GM23338 (cell line): Measurements from ENCODE around the gene DPF1. TPM values are rescaled to one million over a fixed set of nuclear protein-coding genes. Genes with fewer than 3 reads are reported as not detected.

Experiments
- ATAC-seq: fragments of 200-7000 bp; cut with Tn5 transposase; 3 replicates; pipeline ENCODE4 v1.9.1; 2020
- DNase-seq: peaks from one replicate; pipeline ENCODE4 v3.0.0-alpha.2; 2015; ENCODE audit warnings: low spot score
- H2AFZ ChIP-seq: fragments of 200-600 bp; sonication (generic); 2 replicates; pipeline ENCODE4 v1.8.0; 2016; ENCODE audit warnings: antibody characterized with exemption, mild to moderate bottlenecking, moderate library complexity
- H3F3A ChIP-seq: fragments of 200-600 bp; sonication (generic); replicated peaks from 2 replicates; pipeline ENCODE4 v1.8.0; 2017; ENCODE audit warnings: antibody characterized with exemption, mixed run types, low read depth
- H3K27ac ChIP-seq: fragments of 200-600 bp; sonication (generic); 2 replicates; pipeline ENCODE4 v1.6.1; 2016; ENCODE audit warnings: low read depth
- H3K27me3 ChIP-seq: fragments of 200-600 bp; sonication (generic); 2 replicates; pipeline ENCODE4 v1.8.0; 2016; ENCODE audit warnings: mild to moderate bottlenecking, mixed run types, moderate library complexity; ENCODE audit not compliant: insufficient read depth
- H3K36me3 ChIP-seq: fragments of 200-600 bp; sonication (generic); 2 replicates; pipeline ENCODE4 v1.8.0; 2016; ENCODE audit warnings: mild to moderate bottlenecking; ENCODE audit not compliant: insufficient read depth
- H3K4me1 ChIP-seq: fragments of 200-600 bp; sonication (generic); 2 replicates; pipeline ENCODE4 v1.8.0; 2016; ENCODE audit warnings: mild to moderate bottlenecking, moderate library complexity; ENCODE audit not compliant: insufficient read depth
- H3K4me2 ChIP-seq: fragments of 200-600 bp; sonication (generic); 2 replicates; pipeline ENCODE4 v1.7.1; 2017; ENCODE audit warnings: mixed run types
- H3K4me3 ChIP-seq: fragments of 200-600 bp; sonication (generic); 2 replicates; pipeline ENCODE4 v1.6.1; 2016; ENCODE audit warnings: mixed run types
- H3K79me2 ChIP-seq: fragments of 200-600 bp; sonication (generic); replicated peaks from 2 replicates; pipeline ENCODE4 v1.8.0; 2017; ENCODE audit warnings: mild to moderate bottlenecking; ENCODE audit not compliant: insufficient read depth
- H3K9me2 ChIP-seq: fragments of 200-600 bp; sonication (generic); 2 replicates; pipeline ENCODE4 v1.8.0; 2017; ENCODE audit not compliant: insufficient read depth
- H4K20me1 ChIP-seq: fragments of 200-600 bp; sonication (generic); replicated peaks from 2 replicates; pipeline ENCODE4 v1.8.0; 2017; ENCODE audit warnings: mild to moderate bottlenecking; ENCODE audit not compliant: insufficient read depth
- H3K27ac Mint-ChIP-seq: 2 replicates; pipeline ENCODE4 v1.8.0; 2020; ENCODE audit warnings: inconsistent platforms, mild to moderate bottlenecking, moderate library complexity, mixed read lengths
- H3K27me3 Mint-ChIP-seq: 3 replicates; pipeline ENCODE4 v1.8.0; 2022; ENCODE audit warnings: low read depth, mild to moderate bottlenecking, moderate library complexity, mixed read lengths, inconsistent platforms; ENCODE audit not compliant: insufficient read depth, poor library complexity
- H3K36me3 Mint-ChIP-seq: 3 replicates; pipeline ENCODE4 v1.8.0; 2021; ENCODE audit warnings: low read depth, mild to moderate bottlenecking, inconsistent platforms, moderate library complexity, mixed read lengths
- H3K4me1 Mint-ChIP-seq: 3 replicates; pipeline ENCODE4 v1.8.0; 2020; ENCODE audit warnings: mild to moderate bottlenecking, inconsistent platforms, mixed read lengths
- H3K4me3 Mint-ChIP-seq: 3 replicates; pipeline ENCODE4 v1.8.0; 2021; ENCODE audit warnings: moderate library complexity, mild to moderate bottlenecking, inconsistent platforms, mixed read lengths
- H3K9me3 Mint-ChIP-seq: 3 replicates; pipeline ENCODE4 v1.8.0; 2020; ENCODE audit warnings: moderate library complexity, mild to moderate bottlenecking, inconsistent platforms, mixed read lengths
- CTCF ChIP-seq, 2 experiments: fragments of 200-600 bp in 1 of 2; sonication (generic) in 1 of 2; conservative IDR thresholded peaks; 2 replicates each; pipeline versions ENCODE4 v1.5.1 to v1.6.1; 2016 to 2017; ENCODE audit warnings: antibody characterized with exemption in 2 of 2, low read depth in 2 of 2, mild to moderate bottlenecking in 2 of 2, moderate library complexity in 1 of 2
- NANOG ChIP-seq: IDR thresholded peaks from 2 replicates; pipeline ENCODE4 v1.6.1; 2016; ENCODE audit warnings: antibody characterized with exemption, borderline replicate concordance
- ZNF114 ChIP-seq: fragments of 250-450 bp; sonication (Bioruptor Pico); IDR thresholded peaks from 2 replicates; pipeline ENCODE4 v1.5.0; 2020; ENCODE audit warnings: mild to moderate bottlenecking, moderate library complexity
- ZNF462 ChIP-seq: fragments of 250-450 bp; sonication (Bioruptor Pico); IDR thresholded peaks from 2 replicates; pipeline ENCODE4 v1.5.0; 2020; ENCODE audit warnings: mild to moderate bottlenecking, moderate library complexity
- polyA plus RNA-seq: library from polyadenylated mRNA; unstranded; fragments of >200 nt; fragmentation: Nextera tagmentation; extraction: Ambion mirVana; gene quantifications from 2 replicates; pipeline ENCODE4 v1.2.1, GENCODE V29; 2016
- total RNA-seq: library from RNA; depleted of rRNA; stranded (reverse); fragments of >200 nt; shearing (Covaris generic); gene quantifications from 2 replicates; pipeline ENCODE4 v1.2.3, GENCODE V29; 2014

The DPF1 gene
- total and polyA plus RNA-seq, 2 experiments from 2014 or later, result 8.3 to 11.7 TPM

- TF ChIP-seq ZNF462 (CRISPR knock-in tag) (no peak), ZNF114 (CRISPR knock-in tag) (no peak), CTCF (conservative IDR thresholded peaks at IDR 0.05; ENCODE audit: low read depth in 2 of 2) (no peak), NANOG (no peak)
Observed at GRCh38 chr19:38203197-38203596, 20.8 kb downstream of the DPF1 start (continued).

- H3K4me1 Mint-ChIP-seq, result peaks cover 11% of the 10 kb centered on the region
- DNase-seq (no peak), ATAC-seq (no peak)
- H3K4me1 ChIP-seq, result peaks cover 2% of the 10 kb centered on the region; the same call in 1 of the 2 replicates
- no peak overlapping the region for H3K4me3 Mint-ChIP-seq
- peaks cover 4% of the 10 kb centered on the region for H3K27me3 Mint-ChIP-seq
- H3K9me3 Mint-ChIP-seq, result no peaks in the 10 kb centered on the region
- H3K79me2 ChIP-seq, result no peaks in the 10 kb centered on the region
- no peaks in the 10 kb centered on the region for H3K36me3 ChIP-seq
- H3K27ac Mint-ChIP-seq, result no peak overlapping the region
- H3K27ac ChIP-seq, result no peak overlapping the region
- no peaks in the 10 kb centered on the region for H4K20me1 ChIP-seq
- no peaks in the 10 kb centered on the region for H3K27me3 ChIP-seq
- H3K36me3 Mint-ChIP-seq, result peaks cover 7% of the 10 kb centered on the region
- no peak overlapping the region for H2AFZ ChIP-seq
- H3K9me2 ChIP-seq, result no peaks in the 10 kb centered on the region
- peaks cover 5% of the 10 kb centered on the region; the same call in 1 of the 2 replicates for H3F3A ChIP-seq
- H3K4me3 ChIP-seq, result no peak overlapping the region
- H3K4me2 ChIP-seq, result no peak overlapping the region
- TF ChIP-seq ZNF462 (CRISPR knock-in tag) (no peak), NANOG (no peak), CTCF (conservative IDR thresholded peaks at IDR 0.05; ENCODE audit: low read depth in 2 of 2) (no peak)
Observed at GRCh38 chr19:38202504-38202903, 21.5 kb downstream of the DPF1 start.
